Measurements from ENCODE around the gene CLDN4. TPM values are rescaled to one million over a fixed set of nuclear protein-coding genes. Genes with fewer than 3 reads are reported as not detected.
"Not testable (repeated sequence)": the region's sequence is repeated elsewhere in the genome, so short reads cannot be mapped to it uniquely, and the experiment has no call there.

CLDN4 gene
- polyA plus RNA-seq (ENCODE audit: low read depth in 6 of 6) = under 1 TPM in 2 of 6 donors, not detected in 4; 0.08 to 0.13 TPM

GRCh38 chr7:73830681-73831583 lies at the start of gene CLDN4:
Gene CLDN4, plus strand, starts transcription at chr7:73830996. Its CDS starts 206 bp downstream, at chr7:73831202.
- Mint-ChIP-seq H3K36me3 (no peaks in the 10 kb centered on the region), H3K4me1 (peaks cover 31 to 37% (median 37%) of the 10 kb centered on the region in 3 donors), H3K27me3 (no peaks in the 10 kb centered on the region), H3K9me3 (no peaks in the 10 kb centered on the region), H3K4me3 (peak within 1 kb of the TSS in 2 of 8 donors; percentile 23 to 49), H3K27ac (peak within 1 kb of the TSS in 2 of 6 donors; percentile 42 to 47)
- no peak for ATAC-seq (ENCODE audit: low read depth in 2 of 2)
- no peak for DNase-seq

DNA sequence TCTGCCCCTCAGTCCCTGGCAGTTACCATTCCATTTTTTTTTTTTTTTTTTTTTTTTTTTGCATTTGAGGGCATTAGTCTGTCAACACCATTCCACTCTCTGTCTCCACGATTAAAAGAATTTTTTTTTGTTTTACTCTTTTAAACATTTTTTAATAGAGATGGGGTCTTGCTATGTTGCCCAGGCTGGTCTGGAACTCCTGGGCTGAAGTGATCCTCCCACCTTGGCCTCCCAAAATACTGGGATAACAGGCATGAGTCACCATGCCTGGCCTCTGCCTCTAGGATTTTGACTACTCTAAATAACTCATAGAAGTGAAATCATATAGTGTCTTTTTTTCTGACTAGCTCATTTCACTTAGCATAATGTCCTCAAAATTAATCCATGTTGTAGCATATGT lies 44.2 kb upstream of the CLDN4 start:
- H3K9me3 Mint-ChIP-seq = peaks cover 0 to 29% (median 11%) of the 10 kb centered on the region in 7 donors
- no peak overlapping the region for H3K27ac Mint-ChIP-seq
- peaks cover 0 to 4% of the 10 kb centered on the region in 2 donors for H3K36me3 Mint-ChIP-seq
- DNase-seq (no peak), ATAC-seq (ENCODE audit: low read depth in 2 of 2) (no peak)
- no peaks in the 10 kb centered on the region for H3K4me1 Mint-ChIP-seq
- no peak overlapping the region for H3K4me3 Mint-ChIP-seq
- peaks cover 0 to 11% (median under 1%) of the 10 kb centered on the region in 3 donors for H3K27me3 Mint-ChIP-seq

- not testable (repeated sequence) for ATAC-seq (ENCODE audit: low read depth in 2 of 2); DNase-seq; H3K27ac Mint-ChIP-seq; H3K4me1 Mint-ChIP-seq; H3K36me3 Mint-ChIP-seq
- Mint-ChIP-seq H3K27me3 (peaks cover 0 to 16% (median 8%) of the 10 kb centered on the region in 3 donors), H3K9me3 (peaks cover 0 to 23% (median 11%) of the 10 kb centered on the region in 7 donors), H3K4me3 (peak overlapping the region in 1 of 8 donors; percentile 61)
Observed at GRCh38 chr7:73787786-73788048, 43.1 kb upstream of the CLDN4 start.

GRCh38 chr7:73789051-73789450 lies 41.7 kb upstream of the CLDN4 start:
- Mint-ChIP-seq H3K4me3 (no peak overlapping the region), H3K27me3 (peaks cover 0 to 16% (median 8%) of the 10 kb centered on the region in 3 donors), H3K27ac (no peak overlapping the region), H3K4me1 (peaks cover 0 to 7% (median 0%) of the 10 kb centered on the region in 3 donors), H3K36me3 (peaks cover 0 to 6% of the 10 kb centered on the region in 2 donors), H3K9me3 (peaks cover 0 to 23% (median 11%) of the 10 kb centered on the region in 7 donors)
- DNase-seq = no peak
- ATAC-seq (ENCODE audit: low read depth in 2 of 2) = no peak

DNA sequence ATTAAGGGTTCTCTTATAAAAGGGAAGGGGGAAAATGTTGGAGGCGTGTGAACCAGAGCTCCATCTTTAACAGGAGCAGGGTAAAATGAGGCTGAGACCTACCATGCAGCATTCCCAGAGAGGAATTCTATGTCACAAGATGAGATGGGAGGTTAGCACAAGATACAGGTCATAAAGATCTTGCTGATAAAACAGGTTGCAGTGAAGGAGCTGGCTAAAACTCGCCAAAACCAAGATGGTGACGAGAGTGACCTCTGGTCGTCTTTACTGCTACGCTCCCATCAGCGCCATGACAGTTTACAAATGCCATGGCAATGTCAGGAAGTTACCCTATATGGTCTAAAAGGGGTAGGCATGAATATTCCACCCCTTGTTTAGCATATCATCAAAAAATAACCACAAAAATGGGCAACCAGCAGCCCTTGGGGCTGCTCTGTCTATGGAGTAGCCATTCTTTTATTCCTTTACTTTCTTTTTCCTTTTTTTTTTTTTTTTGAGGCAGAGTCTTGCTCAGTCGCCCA lies 39.6 kb upstream of the CLDN4 start:
- H3K4me3 Mint-ChIP-seq; DNase-seq; H3K27me3 Mint-ChIP-seq; H3K36me3 Mint-ChIP-seq; ATAC-seq (ENCODE audit: low read depth in 2 of 2): not testable (repeated sequence)
- peaks cover 0 to 12% (median 0%) of the 10 kb centered on the region in 3 donors for H3K4me1 Mint-ChIP-seq
- peaks cover 0 to 23% (median 11%) of the 10 kb centered on the region in 7 donors for H3K9me3 Mint-ChIP-seq
- peak overlapping the region in 2 of 6 donors; percentile 36 to 44 for H3K27ac Mint-ChIP-seq

DNA sequence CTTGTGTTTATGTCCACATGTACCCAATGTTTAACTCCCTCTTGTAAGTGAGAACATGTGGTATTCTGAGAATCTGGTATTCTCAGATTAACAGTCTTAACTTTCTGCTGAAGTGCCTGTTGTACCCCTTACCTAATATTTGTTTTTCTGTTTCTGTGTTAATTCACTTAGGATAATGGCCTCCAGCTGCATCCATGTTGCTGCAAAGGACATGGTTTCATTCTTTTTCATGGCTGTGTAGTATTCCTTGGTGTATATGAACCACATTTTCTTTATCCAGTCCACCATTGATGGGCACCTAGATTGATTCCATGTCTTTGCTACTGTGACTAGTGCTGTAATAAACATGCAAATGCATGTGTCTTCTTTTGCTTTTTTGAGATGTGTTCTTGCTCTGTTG lies 35.6 kb upstream of the CLDN4 start:
- not testable (repeated sequence) for ATAC-seq (ENCODE audit: low read depth in 2 of 2); H3K27ac Mint-ChIP-seq; DNase-seq; H3K36me3 Mint-ChIP-seq; H3K4me3 Mint-ChIP-seq
- H3K4me1 Mint-ChIP-seq = peaks cover 0 to 12% (median 0%) of the 10 kb centered on the region in 3 donors
- H3K9me3 Mint-ChIP-seq = peaks cover 0 to 12% (median 5%) of the 10 kb centered on the region in 7 donors
- peaks cover 0 to 18% (median 14%) of the 10 kb centered on the region in 3 donors for H3K27me3 Mint-ChIP-seq

DNA sequence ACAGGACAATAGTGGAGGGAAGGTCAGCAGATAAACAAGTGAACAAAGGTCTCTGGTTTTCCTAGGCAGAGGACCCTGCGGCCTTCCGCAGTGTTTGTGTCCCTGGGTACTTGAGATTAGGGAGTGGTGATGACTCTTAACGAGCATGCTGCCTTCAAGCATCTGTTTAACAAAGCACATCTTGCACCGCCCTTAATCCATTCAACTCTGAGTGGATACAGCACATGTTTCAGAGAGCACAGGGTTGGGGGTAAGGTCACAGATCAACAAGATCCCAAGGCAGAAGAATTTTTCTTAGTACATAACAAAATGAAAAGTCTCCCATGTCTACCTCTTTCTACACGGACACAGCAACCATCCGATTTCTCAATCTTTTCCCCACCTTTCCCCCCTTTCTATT lies 34.1 kb upstream of the CLDN4 start:
- not testable (repeated sequence) for H3K27ac Mint-ChIP-seq; H3K4me3 Mint-ChIP-seq; ATAC-seq (ENCODE audit: low read depth in 2 of 2); DNase-seq; H3K9me3 Mint-ChIP-seq; H3K36me3 Mint-ChIP-seq
- H3K4me1 Mint-ChIP-seq = peaks cover 0 to 12% (median 0%) of the 10 kb centered on the region in 3 donors
- peaks cover 0 to 22% (median 17%) of the 10 kb centered on the region in 3 donors for H3K27me3 Mint-ChIP-seq

DNA sequence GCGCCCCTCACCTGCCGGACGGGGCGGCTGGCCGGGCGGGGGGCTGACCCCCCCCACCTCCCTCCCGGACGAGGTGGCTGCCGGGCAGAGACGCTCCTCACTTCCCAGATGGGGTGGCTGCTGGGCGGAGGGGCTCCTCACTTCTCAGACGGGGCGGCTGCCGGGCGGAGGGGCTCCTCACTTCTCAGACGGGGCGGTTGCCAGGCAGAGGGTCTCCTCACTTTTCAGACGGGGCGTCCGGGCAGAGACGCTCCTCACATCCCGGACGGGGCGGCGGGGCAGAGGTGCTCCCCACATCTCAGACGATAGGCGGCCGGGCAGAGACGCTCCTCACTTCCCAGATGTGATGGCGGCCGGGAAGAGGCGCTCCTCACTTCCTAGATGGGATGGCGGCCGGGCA lies 33.6 kb upstream of the CLDN4 start:
- H3K9me3 Mint-ChIP-seq; H3K27ac Mint-ChIP-seq; H3K36me3 Mint-ChIP-seq; DNase-seq; H3K4me3 Mint-ChIP-seq; ATAC-seq (ENCODE audit: low read depth in 2 of 2): not testable (repeated sequence)
- Mint-ChIP-seq H3K4me1 (peaks cover 0 to 12% (median 0%) of the 10 kb centered on the region in 3 donors), H3K27me3 (peaks cover 0 to 17% (median 12%) of the 10 kb centered on the region in 3 donors)

GRCh38 chr7:73799282-73800141 lies 31.3 kb upstream of the CLDN4 start:
- DNase-seq (no peak), ATAC-seq (ENCODE audit: low read depth in 2 of 2) (no peak)
- H3K9me3 Mint-ChIP-seq = peaks cover 0 to 5% (median 0%) of the 10 kb centered on the region in 7 donors
- H3K4me1 Mint-ChIP-seq = peaks cover 0 to under 1% (median 0%) of the 10 kb centered on the region in 3 donors
- H3K4me3 Mint-ChIP-seq = no peak overlapping the region
- H3K36me3 Mint-ChIP-seq = no peaks in the 10 kb centered on the region
- peak overlapping the region in 1 of 6 donors; percentile 51 for H3K27ac Mint-ChIP-seq
- H3K27me3 Mint-ChIP-seq = peaks cover 0 to 19% (median 13%) of the 10 kb centered on the region in 3 donors

DNA sequence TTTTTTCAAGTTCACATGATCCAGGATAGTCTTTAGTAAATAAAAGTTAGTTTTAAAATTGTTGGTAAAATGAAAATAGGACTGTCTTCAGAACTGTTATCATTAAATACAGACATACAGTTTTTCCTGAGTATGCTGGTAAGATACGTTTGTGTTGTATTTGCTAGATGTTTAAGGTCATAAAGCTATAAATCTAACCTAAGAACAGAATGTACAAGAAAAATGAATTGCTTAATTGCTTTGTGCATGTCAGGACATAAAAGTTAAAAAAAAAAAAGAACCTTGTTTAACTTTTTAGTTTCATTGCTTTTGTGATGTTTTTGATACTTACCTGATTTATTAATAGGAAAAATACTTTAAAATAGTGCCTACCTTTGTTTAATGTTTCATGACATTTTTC lies 29.2 kb upstream of the CLDN4 start:
- H3K9me3 Mint-ChIP-seq = no peaks in the 10 kb centered on the region
- peaks cover 5 to 24% (median 19%) of the 10 kb centered on the region in 3 donors for H3K27me3 Mint-ChIP-seq
- no peak overlapping the region for H3K4me3 Mint-ChIP-seq
- H3K4me1 Mint-ChIP-seq = no peaks in the 10 kb centered on the region
- H3K27ac Mint-ChIP-seq = no peak overlapping the region
- DNase-seq (no peak), ATAC-seq (ENCODE audit: low read depth in 2 of 2) (no peak)
- H3K36me3 Mint-ChIP-seq = no peaks in the 10 kb centered on the region

- DNase-seq = no peak
- Mint-ChIP-seq H3K4me1 (no peaks in the 10 kb centered on the region), H3K27me3 (peaks cover 5 to 24% (median 19%) of the 10 kb centered on the region in 3 donors), H3K36me3 (no peaks in the 10 kb centered on the region), H3K4me3 (no peak overlapping the region), H3K9me3 (no peaks in the 10 kb centered on the region), H3K27ac (peak overlapping the region in 1 of 6 donors; percentile 81)
- ATAC-seq (ENCODE audit: low read depth in 2 of 2) = no peak
Observed at GRCh38 chr7:73802459-73802858, 28.3 kb upstream of the CLDN4 start.

- ATAC-seq (ENCODE audit: low read depth in 2 of 2) = no peak
Observed at GRCh38 chr7:73809467-73809951, 21.3 kb upstream of the CLDN4 start.

DNA sequence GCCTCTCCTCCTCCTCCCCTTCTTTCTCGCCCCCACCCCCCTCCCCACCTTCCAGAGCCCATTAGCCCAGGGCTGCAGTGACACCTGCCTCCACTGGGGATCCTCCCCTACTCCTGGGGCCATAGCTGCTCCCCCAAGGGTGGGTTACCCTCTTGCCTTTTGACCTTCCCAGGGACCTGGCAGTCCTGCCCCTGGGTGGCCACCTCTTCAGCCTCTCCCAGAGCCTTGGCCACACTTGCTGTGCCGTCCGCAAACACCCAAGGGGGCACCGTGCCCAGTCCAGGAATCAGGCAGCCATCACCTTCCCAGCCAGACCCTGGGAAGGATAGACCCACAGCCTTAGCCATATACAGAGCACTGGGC lies 19.8 kb upstream of the CLDN4 start:
- peaks cover 0 to 21% (median 14%) of the 10 kb centered on the region in 7 donors for H3K9me3 Mint-ChIP-seq
- peaks cover 9 to 14% (median 14%) of the 10 kb centered on the region in 3 donors for H3K27me3 Mint-ChIP-seq
- no peak overlapping the region for H3K27ac Mint-ChIP-seq
- no peak for ATAC-seq (ENCODE audit: low read depth in 2 of 2)
- DNase-seq = no peak
- H3K36me3 Mint-ChIP-seq = peaks cover 0 to 11% of the 10 kb centered on the region in 2 donors
- H3K4me3 Mint-ChIP-seq = no peak overlapping the region
- H3K4me1 Mint-ChIP-seq = no peaks in the 10 kb centered on the region

More at GRCh38 chr7:73809467-73809951, 21.3 kb upstream of the CLDN4 start:
- Mint-ChIP-seq H3K36me3 (peaks cover 0 to 11% of the 10 kb centered on the region in 2 donors), H3K27ac (no peak overlapping the region), H3K4me3 (no peak overlapping the region), H3K4me1 (no peaks in the 10 kb centered on the region), H3K9me3 (peaks cover 0 to 20% (median 14%) of the 10 kb centered on the region in 7 donors), H3K27me3 (peaks cover 15 to 19% (median 16%) of the 10 kb centered on the region in 3 donors)
- no peak for DNase-seq
